MM.1S (cell line): ENCODE measurements around the gene SLC37A1.

Experiments used
- DNase-seq: peaks from one replicate; pipeline ENCODE4 v3.0.0-alpha.2; 2015
- H2AFZ ChIP-seq: fragments of 300-600 bp; sonication (generic); 2 replicates; pipeline ENCODE4 v1.6.0; 2016; ENCODE audit warnings: antibody characterized with exemption, low read length
- H3F3A ChIP-seq: fragments of 300-600 bp; sonication (generic); 2 replicates; pipeline ENCODE4 v1.6.1; 2016; ENCODE audit warnings: mild to moderate bottlenecking, antibody characterized with exemption, low read length, moderate library complexity, mixed read lengths; ENCODE audit not compliant: insufficient read depth
- H3K27ac ChIP-seq: fragments of 300-600 bp; sonication (generic); 2 replicates; pipeline ENCODE4 v1.5.1; 2016; ENCODE audit warnings: mild to moderate bottlenecking, low read length
- H3K27me3 ChIP-seq: fragments of 300-600 bp; sonication (generic); replicated peaks from 2 replicates; pipeline ENCODE4 v1.6.0; 2016; ENCODE audit warnings: low read length; ENCODE audit not compliant: insufficient read depth
- H3K36me3 ChIP-seq: fragments of 300-600 bp; sonication (generic); replicated peaks from 2 replicates; pipeline ENCODE4 v1.6.1; 2016; ENCODE audit warnings: mild to moderate bottlenecking, low read length, mixed read lengths; ENCODE audit not compliant: insufficient read depth
- H3K4me1 ChIP-seq: fragments of 300-600 bp; sonication (generic); 2 replicates; pipeline ENCODE4 v1.6.1; 2016; ENCODE audit warnings: low read length, mixed read lengths
- H3K4me2 ChIP-seq: fragments of 300-600 bp; sonication (generic); 2 replicates; pipeline ENCODE4 v1.6.0; 2016; ENCODE audit warnings: low read depth, low read length
- H3K4me3 ChIP-seq: fragments of 300-600 bp; sonication (generic); 2 replicates; pipeline ENCODE4 v1.5.1; 2016; ENCODE audit warnings: low read length, mixed read lengths
- H3K79me2 ChIP-seq: fragments of 300-600 bp; sonication (generic); 2 replicates; pipeline ENCODE4 v1.6.1; 2016; ENCODE audit warnings: mixed run types, low read length, mixed read lengths
- H3K9ac ChIP-seq: fragments of 300-600 bp; sonication (generic); 2 replicates; pipeline ENCODE4 v1.6.1; 2016; ENCODE audit warnings: low read length, mixed read lengths
- H3K9me2 ChIP-seq: fragments of 300-600 bp; sonication (generic); replicated peaks from 2 replicates; pipeline ENCODE4 v1.6.1; 2016; ENCODE audit warnings: mild to moderate bottlenecking, low read length, mixed read lengths; ENCODE audit not compliant: insufficient read depth
- H3K9me3 ChIP-seq: fragments of 300-600 bp; sonication (generic); replicated peaks from 2 replicates; pipeline ENCODE4 v1.6.1; 2016; ENCODE audit warnings: mild to moderate bottlenecking, low read length, mixed read lengths; ENCODE audit not compliant: insufficient read depth
- H4K20me1 ChIP-seq: fragments of 300-600 bp; sonication (generic); 2 replicates; pipeline ENCODE4 v1.6.1; 2016; ENCODE audit warnings: mild to moderate bottlenecking, low read length, moderate library complexity, mixed read lengths; ENCODE audit not compliant: insufficient read depth
- CTCF ChIP-seq: fragments of 300-600 bp; sonication (generic); IDR thresholded peaks from 2 replicates; pipeline ENCODE4 v1.5.1; 2016; ENCODE audit warnings: antibody characterized with exemption, low read length, mixed read lengths
- EZH2 ChIP-seq: fragments of 300-600 bp; sonication (generic); optimal IDR thresholded peaks from 2 replicates; pipeline ENCODE3; 2017; ENCODE audit warnings: low read depth, mild to moderate bottlenecking, antibody characterized with exemption, low read length, mixed read lengths
- EZH2phosphoT487 ChIP-seq: fragments of 300-600 bp; sonication (generic); IDR thresholded peaks from 2 replicates; pipeline ENCODE4 v1.6.1; 2018; ENCODE audit warnings: antibody characterized with exemption, low read length

Gene SLC37A1

GRCh38 chr21:42513985-42514882 is 582 bp downstream of the SLC37A1 start:
- H3K9me2 ChIP-seq = no peaks in the 10 kb centered on the region
- H3K4me1 ChIP-seq = no peaks in the 10 kb centered on the region
- H3K9me3 ChIP-seq = no peaks in the 10 kb centered on the region
- no peak overlapping the region for H3K27ac ChIP-seq
- H3K36me3 ChIP-seq = no peaks in the 10 kb centered on the region
- H3F3A ChIP-seq = no peaks in the 10 kb centered on the region
- H3K9ac ChIP-seq = peak overlapping the region; percentile 43; the same call in 1 of the 2 replicates
- peak overlapping the region; percentile 70 for H2AFZ ChIP-seq
- no peak for DNase-seq
- no peaks in the 10 kb centered on the region for H3K79me2 ChIP-seq
- peak overlapping the region; percentile 95 for H3K4me2 ChIP-seq
- H3K4me3 ChIP-seq = peak overlapping the region; percentile 67
- TF ChIP-seq EZH2phosphoT487 = no peak
- peak; percentile 64 for TF ChIP-seq EZH2
- peaks cover 82% of the 10 kb centered on the region for H3K27me3 ChIP-seq
- H4K20me1 ChIP-seq = no peaks in the 10 kb centered on the region

GRCh38 chr21:42514883-42515228 is 1.2 kb downstream of the SLC37A1 start:
- Histone ChIP-seq H3K27ac (no peak overlapping the region), H3K9me3 (no peaks in the 10 kb centered on the region), H3K4me1 (no peaks in the 10 kb centered on the region), H3K27me3 (peaks cover 87% of the 10 kb centered on the region), H3K36me3 (no peaks in the 10 kb centered on the region), H3K4me3 (no peak overlapping the region), H3F3A (no peaks in the 10 kb centered on the region), H3K4me2 (peak overlapping the region; percentile 95; the same call in 1 of the 2 replicates), H4K20me1 (no peaks in the 10 kb centered on the region), H3K9ac (no peak overlapping the region), H2AFZ (no peak overlapping the region), H3K9me2 (no peaks in the 10 kb centered on the region), H3K79me2 (no peaks in the 10 kb centered on the region)
- DNase-seq = no peak
- TF ChIP-seq CTCF (no peak), EZH2 (no peak), EZH2phosphoT487 (no peak)

- Histone ChIP-seq H3K4me2 (no peak overlapping the region), H3K9ac (no peak overlapping the region), H4K20me1 (no peaks in the 10 kb centered on the region), H3K27me3 (peaks cover 91% of the 10 kb centered on the region), H3K9me2 (no peaks in the 10 kb centered on the region), H3K36me3 (no peaks in the 10 kb centered on the region), H2AFZ (no peak overlapping the region), H3K4me1 (no peaks in the 10 kb centered on the region), H3K9me3 (no peaks in the 10 kb centered on the region), H3K27ac (no peak overlapping the region), H3F3A (no peaks in the 10 kb centered on the region), H3K79me2 (no peaks in the 10 kb centered on the region), H3K4me3 (no peak overlapping the region)
- no peak for TF ChIP-seq CTCF
- no peak for TF ChIP-seq EZH2
- TF ChIP-seq EZH2phosphoT487 = no peak
- DNase-seq = no peak
These were observed 2.3 kb downstream of the SLC37A1 start for GRCh38 chr21:42515708-42516502.
